Natural killer cell (primary cell): ENCODE data around the gene SNRPB. TPM values are rescaled to one million over a fixed set of nuclear protein-coding genes. Genes with fewer than 3 reads are reported as not detected.

Experiments
- ATAC-seq, 3 donors: fragments of 150-1000 bp in 2 of 3; fragments of 200-7000 bp in 1 of 3; cut with Tn5 transposase; 1 replicate in 1 of 3; 2 replicates in 2 of 3; pipeline ENCODE4 v1.10.0; 2021; ENCODE audit warnings: mild to moderate bottlenecking in 2 of 3, moderate library complexity in 2 of 3
- DNase-seq, 2 donors: peaks; one replicate each; pipeline versions ENCODE4 v3.0.0 to v3.0.0-alpha.2; 2013 to 2021; ENCODE audit warnings: mixed read lengths in 1 of 2
- H3K27ac ChIP-seq: one replicate; pipeline ENCODE4 v1.5.1; 2013; ENCODE audit warnings: mild to moderate bottlenecking, low read length
- H3K27me3 ChIP-seq: one replicate; pipeline ENCODE4 v1.6.1; 2013; ENCODE audit warnings: low read length; ENCODE audit not compliant: control insufficient read depth, insufficient read depth
- H3K36me3 ChIP-seq: one replicate; pipeline ENCODE4 v1.6.1; 2013; ENCODE audit warnings: low read length; ENCODE audit not compliant: control insufficient read depth, insufficient read depth
- H3K4me1 ChIP-seq: one replicate; pipeline ENCODE4 v1.6.1; 2013; ENCODE audit warnings: low read length; ENCODE audit not compliant: control insufficient read depth, insufficient read depth
- H3K4me3 ChIP-seq: one replicate; pipeline ENCODE4 v1.5.1; 2013; ENCODE audit warnings: low read length
- H3K9me3 ChIP-seq: one replicate; pipeline ENCODE4 v1.6.1; 2013; ENCODE audit warnings: low read length; ENCODE audit not compliant: control insufficient read depth, insufficient read depth
- H3K27ac Mint-ChIP-seq, 2 donors: one replicate each; pipeline ENCODE4 v1.8.0; 2022; ENCODE audit warnings: mild to moderate bottlenecking in 2 of 2, mixed read lengths in 2 of 2, moderate library complexity in 1 of 2
- H3K27me3 Mint-ChIP-seq, 2 donors: one replicate each; pipeline ENCODE4 v1.8.0; 2022; ENCODE audit warnings: low read depth in 2 of 2, mixed read lengths in 2 of 2
- H3K36me3 Mint-ChIP-seq: one replicate; pipeline ENCODE4 v1.8.0; 2022; ENCODE audit warnings: mixed read lengths
- H3K4me1 Mint-ChIP-seq, 2 donors: one replicate each; pipeline ENCODE4 v1.8.0; 2022; ENCODE audit warnings: mixed read lengths in 2 of 2
- H3K4me3 Mint-ChIP-seq: one replicate; pipeline ENCODE4 v1.8.0; 2022; ENCODE audit warnings: mild to moderate bottlenecking, moderate library complexity, mixed read lengths
- H3K9me3 Mint-ChIP-seq, 2 donors: one replicate each; pipeline ENCODE4 v1.8.0; 2022; ENCODE audit warnings: mixed read lengths in 2 of 2
- WGBS: methylation state at CpG from one replicate; pipeline ENCODE4 v1.1.7; 2013; ENCODE audit warnings: missing lambda C conversion rate; ENCODE audit not compliant: insufficient coverage; 5-methylcytosine and 5-hydroxymethylcytosine counted together
- intact Hi-C: fragments of 100-400 bp; cut with micrococcal nuclease; formaldehyde crosslinking; loops from one replicate; pipeline ENCODE4 v1.14.2; 2022
- total RNA-seq, 4 donors: library from RNA; stranded (reverse); fragments of 120-200 nt in 1 of 4; gene quantifications; one replicate each; pipeline versions ENCODE4 v1.2.3 to v1.2.4, GENCODE V29; 2013 to 2022
- TF ChIP-seq, protein P1 (sequence below): fragments of 200-600 bp; IDR thresholded peaks from one replicate; pipeline ENCODE4 v1.8.0; 2022; ENCODE audit warnings: antibody characterized with exemption

Gene SNRPB
- 100 to 1,000 TPM; 160 to 174 (median 162) TPM for total RNA-seq
- total RNA-seq (2013): 139 TPM

DNA sequence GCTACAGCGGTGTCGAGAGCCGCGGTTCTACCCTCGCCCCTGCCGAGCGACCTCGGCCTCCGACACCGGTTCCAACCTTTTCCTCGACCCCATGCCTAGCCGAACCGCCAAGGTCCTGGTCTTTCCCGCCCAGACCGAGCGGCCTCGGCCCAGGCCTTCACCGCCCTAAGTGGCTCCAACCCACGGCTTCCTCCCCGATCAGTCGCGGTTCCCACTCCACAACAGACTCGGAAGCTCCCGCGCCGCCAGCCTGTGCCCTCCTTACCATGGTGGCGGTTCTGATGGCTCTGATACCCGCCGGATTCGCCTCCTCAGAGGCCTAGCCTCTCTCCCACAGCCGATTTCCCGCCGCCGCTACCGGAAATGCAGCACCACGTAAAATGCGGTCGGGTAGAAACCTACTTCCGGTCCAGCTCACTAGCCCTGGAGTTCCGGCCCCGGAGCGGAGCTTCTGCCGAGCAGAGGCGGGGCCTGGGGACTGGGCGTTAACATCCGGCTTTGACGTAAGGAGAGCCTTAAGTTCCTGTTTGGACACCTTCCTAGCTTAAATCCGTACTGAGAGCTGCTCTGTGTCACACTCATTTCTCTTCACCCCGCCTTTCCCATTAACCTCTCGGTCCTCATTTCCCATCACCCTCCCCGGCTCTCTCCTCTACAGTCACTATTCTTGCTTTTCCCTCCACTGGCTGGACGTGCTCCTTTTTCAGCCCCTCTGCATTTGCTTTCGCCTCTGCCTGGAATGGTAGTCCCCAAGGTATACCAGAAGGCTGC, at the start of gene SNRPB:
Gene SNRPB, minus strand, starts transcription at position 367 of the 771 bp plus-strand sequence. Its CDS starts 99 bp downstream, at position 268.
- peak within 1 kb of the TSS; percentile 99 to 100 for H3K27ac Mint-ChIP-seq
- Histone ChIP-seq H3K4me1 (peaks cover 20% of the 10 kb centered on the region), H3K36me3 (peaks cover 24% of the 10 kb centered on the region), H3K27ac (peak within 1 kb of the TSS; percentile 97), H3K4me3 (peak within 1 kb of the TSS; percentile 78), H3K27me3 (no peaks in the 10 kb centered on the region), H3K9me3 (no peaks in the 10 kb centered on the region)
- no peaks in the 10 kb centered on the region for H3K9me3 Mint-ChIP-seq
- TF ChIP-seq, protein P1, sequence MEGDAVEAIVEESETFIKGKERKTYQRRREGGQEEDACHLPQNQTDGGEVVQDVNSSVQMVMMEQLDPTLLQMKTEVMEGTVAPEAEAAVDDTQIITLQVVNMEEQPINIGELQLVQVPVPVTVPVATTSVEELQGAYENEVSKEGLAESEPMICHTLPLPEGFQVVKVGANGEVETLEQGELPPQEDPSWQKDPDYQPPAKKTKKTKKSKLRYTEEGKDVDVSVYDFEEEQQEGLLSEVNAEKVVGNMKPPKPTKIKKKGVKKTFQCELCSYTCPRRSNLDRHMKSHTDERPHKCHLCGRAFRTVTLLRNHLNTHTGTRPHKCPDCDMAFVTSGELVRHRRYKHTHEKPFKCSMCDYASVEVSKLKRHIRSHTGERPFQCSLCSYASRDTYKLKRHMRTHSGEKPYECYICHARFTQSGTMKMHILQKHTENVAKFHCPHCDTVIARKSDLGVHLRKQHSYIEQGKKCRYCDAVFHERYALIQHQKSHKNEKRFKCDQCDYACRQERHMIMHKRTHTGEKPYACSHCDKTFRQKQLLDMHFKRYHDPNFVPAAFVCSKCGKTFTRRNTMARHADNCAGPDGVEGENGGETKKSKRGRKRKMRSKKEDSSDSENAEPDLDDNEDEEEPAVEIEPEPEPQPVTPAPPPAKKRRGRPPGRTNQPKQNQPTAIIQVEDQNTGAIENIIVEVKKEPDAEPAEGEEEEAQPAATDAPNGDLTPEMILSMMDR: no peak
- peak; percentile 94 to 98 (median 95) for ATAC-seq
- H3K27me3 Mint-ChIP-seq: no peaks in the 10 kb centered on the region
- H3K4me1 Mint-ChIP-seq: peaks cover 43 to 50% of the 10 kb centered on the region in 2 donors
- intact Hi-C loops: loop anchor here (1.0 to 10.0 kb wide), 2 partner anchors 39 to 1356 kb away; partner anchors contain the start of gene PSMF1
- WGBS: 1% methylated on average over 53 of the region's 53 CpGs
- peaks cover 8% of the 10 kb centered on the region for H3K36me3 Mint-ChIP-seq
- H3K4me3 Mint-ChIP-seq: peak within 1 kb of the TSS; percentile 100
- DNase-seq: peak; percentile 94 to 99

DNA sequence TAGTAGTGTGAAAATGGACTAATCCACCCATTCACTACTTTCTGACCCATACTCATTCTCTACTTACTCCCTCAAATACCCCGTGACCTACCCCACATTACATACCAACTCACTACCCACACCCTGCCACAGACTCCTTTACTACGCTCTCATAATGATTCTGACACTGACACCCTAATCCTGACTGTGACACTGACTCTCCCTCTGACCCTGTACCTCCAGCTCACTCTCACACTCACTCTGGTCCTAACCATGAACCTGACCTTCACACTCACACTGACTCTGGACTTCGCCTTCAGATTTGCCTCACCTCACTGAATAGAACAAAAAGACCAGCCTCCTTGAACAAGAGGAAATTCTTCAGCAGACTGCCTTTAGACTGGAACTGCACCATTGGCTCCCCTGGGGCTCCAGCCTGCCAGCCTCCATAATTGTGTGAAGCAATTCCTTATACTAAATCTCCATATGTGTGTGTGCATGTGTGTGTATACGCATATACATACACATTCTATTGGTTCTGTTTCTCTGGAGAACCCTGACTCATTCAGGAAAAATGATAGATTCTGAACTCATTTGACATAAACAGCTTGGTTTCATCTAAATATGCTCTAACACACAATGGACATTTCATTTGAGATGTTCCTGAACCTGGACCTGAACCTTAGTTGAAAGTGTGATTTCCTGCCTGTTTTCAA, 48.7 kb upstream of the SNRPB start:
- H3K4me3 Mint-ChIP-seq: no peak overlapping the region
- H3K4me1 ChIP-seq: peaks cover 4% of the 10 kb centered on the region
- 88% methylated on average over 3 of the region's 4 CpGs for WGBS
- no peak for DNase-seq
- no peak overlapping the region for H3K27ac Mint-ChIP-seq
- no peaks in the 10 kb centered on the region for H3K9me3 Mint-ChIP-seq
- no peaks in the 10 kb centered on the region for H3K36me3 Mint-ChIP-seq
- H3K36me3 ChIP-seq: no peaks in the 10 kb centered on the region
- intact Hi-C loops: no loop called here
- no peak for ATAC-seq
- H3K27me3 Mint-ChIP-seq: peaks cover 0 to 10% of the 10 kb centered on the region in 2 donors
- TF ChIP-seq, protein P1: no peak
- H3K4me3 ChIP-seq: no peak overlapping the region
- H3K27me3 ChIP-seq: peaks cover 4% of the 10 kb centered on the region
- no peak overlapping the region for H3K27ac ChIP-seq
- peaks cover 0 to 13% of the 10 kb centered on the region in 2 donors for H3K4me1 Mint-ChIP-seq
- H3K9me3 ChIP-seq: no peaks in the 10 kb centered on the region

GRCh38 chr20:2518558-2518957, 48.0 kb upstream of the SNRPB start:
- no peaks in the 10 kb centered on the region for H3K4me1 ChIP-seq
- H3K27me3 ChIP-seq: peaks cover 4% of the 10 kb centered on the region
- H3K4me3 Mint-ChIP-seq: no peak overlapping the region
- H3K27me3 Mint-ChIP-seq: peaks cover 5 to 13% of the 10 kb centered on the region in 2 donors
- no peaks in the 10 kb centered on the region for H3K36me3 Mint-ChIP-seq
- DNase-seq: no peak
- no peaks in the 10 kb centered on the region for H3K36me3 ChIP-seq
- no peak overlapping the region for H3K27ac ChIP-seq
- H3K9me3 Mint-ChIP-seq: no peaks in the 10 kb centered on the region
- peaks cover 0 to 8% of the 10 kb centered on the region in 2 donors for H3K4me1 Mint-ChIP-seq
- H3K27ac Mint-ChIP-seq: no peak overlapping the region
- intact Hi-C loops: no loop called here
- ATAC-seq: no peak
- WGBS: 87% methylated on average over 4 of the region's 4 CpGs
- H3K9me3 ChIP-seq: no peaks in the 10 kb centered on the region
- H3K4me3 ChIP-seq: no peak overlapping the region
- TF ChIP-seq, protein P1: no peak
